Activated T-cell treated with anti-CD3 and anti-CD28 coated beads for 1 hour (primary cell): ENCODE results near the gene SNAPC3.
"Not testable (repeated sequence)": the region's sequence is repeated elsewhere in the genome, so short reads cannot be mapped to it uniquely, and the experiment has no call there.

ENCODE experiments used
- DNase-seq: peaks from one replicate; pipeline ENCODE4 v3.0.0-alpha.2; 2020; ENCODE audit warnings: low read depth

Gene SNAPC3

GRCh38 chr9:15422372-15423230, at the start of gene SNAPC3:
TSS of gene SNAPC3 (plus strand) at chr9:15422876. CDS start at chr9:15422880, 4 bp downstream.
- DNase-seq: peak; percentile 82

DNA sequence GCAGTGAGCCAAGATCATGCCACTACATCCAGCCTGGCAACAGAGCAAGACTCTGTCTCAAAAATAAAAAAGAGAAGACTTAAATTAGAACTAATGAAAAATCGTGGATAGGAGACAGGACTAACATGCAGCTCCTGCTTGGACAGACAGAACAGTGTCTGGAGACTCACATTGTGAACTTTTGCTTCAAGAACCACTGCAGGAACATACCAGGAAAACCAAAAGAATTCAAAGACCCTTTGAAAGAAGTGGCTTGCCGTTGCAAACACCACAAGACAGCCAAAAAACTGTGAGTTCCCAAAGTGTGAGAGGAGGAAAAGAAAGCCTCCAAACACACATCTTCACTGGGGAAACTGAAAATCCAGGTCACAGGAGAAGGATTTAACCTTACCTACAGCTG, 48.8 kb upstream of the SNAPC3 start:
- DNase-seq: no peak

- no peak for DNase-seq
These were observed 48.4 kb upstream of the SNAPC3 start for GRCh38 chr9:15374310-15374709.

GRCh38 chr9:15374825-15375224, 47.9 kb upstream of the SNAPC3 start:
- DNase-seq: no peak

DNA sequence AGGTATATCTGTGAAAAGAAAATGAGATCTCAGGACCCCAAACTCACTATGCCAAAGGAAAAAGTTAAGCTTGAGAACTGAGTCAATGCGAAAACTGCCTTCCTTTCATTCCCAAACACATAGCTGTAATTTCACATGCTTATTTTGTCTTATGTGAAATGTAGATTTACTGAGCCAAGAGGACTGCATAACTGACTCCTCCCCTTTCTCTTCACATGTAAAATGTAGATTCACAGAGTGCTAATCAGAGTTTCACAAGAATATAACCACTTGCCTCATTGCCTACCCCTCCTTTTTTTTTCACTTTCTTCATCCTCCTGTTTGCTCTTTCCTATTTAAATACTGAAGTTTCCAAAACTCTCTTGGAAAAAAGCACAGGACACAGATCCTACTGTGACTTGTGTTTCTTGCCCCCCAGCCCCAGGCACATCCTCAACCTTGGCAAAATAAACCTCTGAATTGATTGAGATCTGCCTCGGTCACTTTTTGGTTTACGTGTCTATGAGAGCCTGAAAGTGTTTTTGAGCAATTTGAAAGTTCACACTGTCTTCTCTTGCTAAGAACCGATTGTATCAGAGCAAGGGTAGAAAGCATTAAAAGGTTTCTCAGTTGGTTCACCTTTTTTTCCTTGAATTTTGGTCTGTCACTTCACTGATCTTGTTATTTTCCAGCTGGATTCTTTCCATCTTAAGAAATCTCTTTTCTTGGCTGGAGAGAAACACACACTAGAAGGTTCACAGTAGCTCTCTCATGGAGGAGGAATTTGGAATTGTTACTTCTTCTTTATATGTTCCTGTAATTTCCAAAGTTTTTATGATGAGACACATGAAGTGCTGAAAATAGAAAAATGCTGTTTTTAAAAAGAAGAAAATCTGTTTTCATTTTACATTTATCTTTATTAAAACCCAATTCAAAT, 44.8 kb upstream of the SNAPC3 start:
- DNase-seq: no peak

GRCh38 chr9:15379317-15379716, 43.4 kb upstream of the SNAPC3 start:
- not testable (repeated sequence) for DNase-seq

- not testable (repeated sequence) for DNase-seq
These were observed 42.8 kb upstream of the SNAPC3 start for GRCh38 chr9:15379888-15380287.

DNA sequence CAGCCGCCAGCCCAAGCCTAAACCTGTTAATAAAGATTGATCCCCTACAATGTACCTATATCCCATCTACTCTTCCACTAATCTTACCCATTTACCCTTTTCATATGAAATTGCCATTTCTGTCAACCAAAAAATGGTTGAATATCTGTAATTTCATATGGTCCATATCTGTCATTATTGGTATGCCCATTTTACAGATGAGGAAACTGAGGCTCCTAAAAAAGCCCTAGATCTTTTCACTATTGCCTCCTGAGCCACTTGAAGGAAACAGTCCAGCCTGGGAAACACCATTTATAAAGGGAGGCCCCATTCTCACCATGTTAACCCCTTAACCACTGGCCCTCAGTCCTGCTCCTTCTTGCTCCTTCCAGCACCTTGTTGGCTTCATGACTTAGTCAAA, 41.2 kb upstream of the SNAPC3 start:
- no peak for DNase-seq

DNA sequence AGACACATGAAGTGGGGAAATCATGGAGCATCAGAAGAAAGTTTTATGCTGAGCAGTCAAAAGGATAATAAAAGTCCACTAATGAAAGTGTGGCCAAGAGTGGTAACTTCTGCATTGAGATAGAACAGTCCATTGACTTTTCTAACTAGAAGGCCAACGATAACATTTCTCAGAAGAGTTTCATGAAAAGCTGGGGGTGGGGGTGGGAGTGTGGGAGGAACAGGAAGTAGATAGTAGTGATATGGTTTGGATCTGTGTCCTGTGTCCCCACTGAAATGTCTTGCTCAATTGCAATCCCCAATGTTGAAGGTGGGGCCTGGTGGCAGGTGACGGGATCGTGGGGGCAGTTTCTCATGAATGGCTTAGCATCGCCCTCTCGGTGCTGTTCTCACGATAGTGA, 36.2 kb upstream of the SNAPC3 start:
- DNase-seq: no peak

- no peak for DNase-seq
These were observed 33.5 kb upstream of the SNAPC3 start for GRCh38 chr9:15389173-15389572.

GRCh38 chr9:15389631-15390030, 33.0 kb upstream of the SNAPC3 start:
- no peak for DNase-seq

DNA sequence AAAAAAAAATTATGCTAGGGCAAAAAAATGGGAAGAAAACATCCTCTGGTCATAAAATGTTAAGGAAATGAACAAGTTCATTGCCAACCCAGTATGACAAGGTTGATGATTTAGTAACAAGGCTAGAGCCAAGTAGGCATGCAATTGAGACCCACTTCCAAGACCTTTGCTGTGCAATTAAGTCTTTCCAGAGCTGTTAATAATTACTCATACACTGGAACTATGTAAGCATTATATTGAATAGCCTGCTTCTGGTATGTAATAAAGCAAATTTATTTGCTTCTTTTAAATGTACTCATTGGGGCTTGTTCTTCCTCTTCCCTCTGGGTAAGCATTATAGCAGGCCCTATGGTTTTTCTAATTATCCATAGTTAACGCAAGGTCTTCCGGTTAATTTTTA, 32.5 kb upstream of the SNAPC3 start:
- DNase-seq: no peak

GRCh38 chr9:15392363-15392762, 30.3 kb upstream of the SNAPC3 start:
- no peak for DNase-seq

GRCh38 chr9:15400281-15400941, 22.3 kb upstream of the SNAPC3 start:
- DNase-seq: no peak

GRCh38 chr9:15401266-15401665, 21.4 kb upstream of the SNAPC3 start:
- DNase-seq: no peak

DNA sequence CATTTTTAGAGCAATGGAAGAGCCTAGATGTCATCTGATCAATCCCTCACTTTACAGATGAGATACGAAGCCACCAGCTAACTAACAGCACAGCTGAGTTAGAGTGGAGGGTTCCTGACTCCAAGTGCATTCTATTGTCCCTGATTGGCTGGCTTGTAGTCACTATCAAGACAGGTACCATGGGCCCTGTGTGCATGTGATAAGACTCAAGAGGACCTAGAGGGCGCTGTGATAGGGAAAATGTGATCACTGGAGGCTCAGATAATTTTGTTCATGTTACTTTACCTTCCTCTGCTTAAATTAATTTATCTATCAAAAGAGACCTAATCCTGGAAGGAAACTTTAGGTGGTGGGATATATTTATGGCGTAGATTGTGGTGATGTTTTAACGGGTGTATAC, 19.5 kb upstream of the SNAPC3 start:
- DNase-seq: no peak

GRCh38 chr9:15404171-15404570, 18.5 kb upstream of the SNAPC3 start:
- DNase-seq: no peak

DNA sequence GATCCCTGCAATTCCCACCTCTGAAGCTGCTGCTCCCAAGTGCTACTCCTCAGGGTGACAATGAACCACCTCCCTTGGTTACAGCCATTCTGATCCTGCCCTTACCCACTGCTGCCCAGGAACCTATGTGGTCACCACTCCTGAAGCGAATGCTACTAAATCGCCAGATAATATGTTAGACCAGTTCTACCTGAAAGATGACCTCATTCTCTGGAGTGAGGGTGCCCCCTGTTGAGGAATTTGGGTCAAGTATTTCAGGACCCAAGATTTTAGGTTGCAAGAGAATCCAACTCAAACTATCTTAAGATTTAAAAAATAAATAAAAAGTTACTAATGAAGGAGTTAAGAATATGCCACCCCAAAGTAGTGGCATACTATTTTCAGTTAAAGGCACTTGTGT, 5.8 kb upstream of the SNAPC3 start:
- DNase-seq: peak; percentile 20

- DNase-seq: no peak
These were observed 5.0 kb upstream of the SNAPC3 start for GRCh38 chr9:15417626-15418025.

GRCh38 chr9:15420796-15421195, 1.9 kb upstream of the SNAPC3 start:
- DNase-seq: no peak

- DNase-seq: no peak
These were observed 1.1 kb upstream of the SNAPC3 start for GRCh38 chr9:15421532-15421931.

DNA sequence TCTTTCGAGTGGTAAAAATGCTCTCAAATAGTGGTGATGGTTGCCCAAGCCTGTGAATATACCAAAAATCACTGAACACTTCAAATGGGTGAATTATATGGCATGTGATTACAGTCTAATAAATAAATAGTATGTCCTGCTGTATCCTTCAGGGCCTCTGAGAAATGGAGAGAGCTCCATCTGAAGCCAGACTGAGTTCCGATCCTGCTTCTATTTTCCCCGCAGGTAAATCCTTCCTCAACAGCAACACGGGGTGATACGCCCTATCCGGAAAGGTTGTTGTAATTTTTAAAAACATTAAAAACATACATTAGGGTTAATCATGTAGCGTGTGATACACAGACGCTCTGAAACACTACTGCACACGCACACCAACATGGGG, 695 bp upstream of the SNAPC3 start:
- DNase-seq: no peak
